HepG2 (cell line): Measurements from ENCODE around the gene MX2. TPM values are rescaled to one million over a fixed set of nuclear protein-coding genes. Genes with fewer than 3 reads are reported as not detected.
A peak's percentile ranks its signal among the peaks of the same experiment; 100 is the strongest.

Source experiments
- ARHGAP35 ChIP-seq: sonication (generic); formaldehyde crosslinking; IDR thresholded peaks from 2 replicates; pipeline ENCODE4 v1.9.0; 2022; ENCODE audit warnings: mild to moderate bottlenecking, inconsistent platforms, moderate library complexity, missing genetic modification reagents, borderline replicate concordance
- ARNTL ChIP-seq: sonication (generic); formaldehyde crosslinking; IDR thresholded peaks from 2 replicates; pipeline ENCODE4 v1.4.0; 2020; ENCODE audit warnings: mild to moderate bottlenecking, missing genetic modification reagents
- ASH2L ChIP-seq: fragments of 300-600, 200-600 bp; sonication (generic); IDR thresholded peaks from 2 replicates; pipeline ENCODE4 v1.7.0; 2017; ENCODE audit warnings: low read depth, mild to moderate bottlenecking, moderate library complexity, mixed read lengths, low read length; ENCODE audit not compliant: insufficient read length
- BRF2 ChIP-seq: sonication (generic); formaldehyde crosslinking; IDR thresholded peaks from 2 replicates; pipeline ENCODE4 v1.8.1; 2022; ENCODE audit warnings: mild to moderate bottlenecking, missing genetic modification reagents
- CEBPB ChIP-seq: IDR thresholded peaks from 2 replicates; pipeline ENCODE4 v1.6.1; 2011; ENCODE audit warnings: low read depth, low read length, improper control_type of control experiment, borderline replicate concordance
- ERF ChIP-seq: IDR thresholded peaks from 2 replicates; pipeline ENCODE4 v1.6.1; 2018; ENCODE audit warnings: missing biosample characterization, missing genetic modification reagents
- GMEB2 ChIP-seq: IDR thresholded peaks from 2 replicates; pipeline ENCODE4 v1.6.1; 2016; ENCODE audit warnings: missing biosample characterization, missing genetic modification reagents, low read depth
- KLF12 ChIP-seq: sonication (generic); formaldehyde crosslinking; IDR thresholded peaks from 2 replicates; pipeline ENCODE4 v1.4.0; 2020; ENCODE audit warnings: missing genetic modification reagents, borderline replicate concordance
- MTF1 ChIP-seq: sonication (generic); formaldehyde crosslinking; IDR thresholded peaks from 2 replicates; pipeline ENCODE4 v1.5.0; 2020; ENCODE audit warnings: missing genetic modification reagents
- USF2 ChIP-seq, 2 experiments: sonication (generic) in 1 of 2; formaldehyde crosslinking in 1 of 2; IDR thresholded peaks; 2 replicates each; pipeline versions ENCODE4 v1.5.1 to v1.6.1; 2011 to 2020; ENCODE audit warnings: borderline replicate concordance in 1 of 2, low read depth in 1 of 2, low read length in 1 of 2, mild to moderate bottlenecking in 1 of 2, missing genetic modification reagents in 1 of 2, moderate library complexity in 1 of 2
- ZHX2 ChIP-seq, 2 experiments: sonication (generic) in 1 of 2; formaldehyde crosslinking in 1 of 2; IDR thresholded peaks; 2 replicates each; pipeline versions ENCODE4 v1.6.1 to v1.9.0; 2014 to 2022; ENCODE audit warnings: antibody characterized with exemption in 1 of 2, borderline replicate concordance in 1 of 2, inconsistent platforms in 1 of 2, low read depth in 1 of 2, missing genetic modification reagents in 1 of 2
- ZNF878 ChIP-seq: sonication (generic); formaldehyde crosslinking; IDR thresholded peaks from 2 replicates; pipeline ENCODE4 v1.8.1; 2023; ENCODE audit warnings: mild to moderate bottlenecking, missing genetic modification reagents, moderate library complexity
- ZSCAN20 ChIP-seq: sonication (generic); formaldehyde crosslinking; IDR thresholded peaks from 2 replicates; pipeline ENCODE4 v1.4.0; 2020; ENCODE audit warnings: missing genetic modification reagents, mild to moderate bottlenecking, borderline replicate concordance
- polyA plus RNA-seq, 8 experiments: library from polyadenylated mRNA; depleted of rRNA in 3 of 8; stranded (reverse) in 7 of 8; unstranded in 1 of 8; fragments of >200 nt; fragmentation: Illumina TruSeq in 4 of 8; extraction: Trizol in 4 of 8; gene quantifications; 2 replicates each; pipeline versions ENCODE4 v1.2.1 to v1.2.3, GENCODE V29; 2011 to 2016; ENCODE audit warnings: low read depth in 4 of 8, missing spikeins in 1 of 8, mixed read lengths in 1 of 8; ENCODE audit not compliant: insufficient read depth in 1 of 8
- total RNA-seq, 5 experiments: library from RNA; depleted of rRNA; stranded (reverse); fragments of >200 nt; fragmentation: Illumina TruSeq; extraction: Trizol; gene quantifications; 2 replicates each; pipeline ENCODE4 v1.2.3, GENCODE V29; 2016; ENCODE audit warnings: low read depth in 1 of 5

MX2 gene
- total and polyA plus RNA-seq, 2 of the 13 experiments (the other 11 are each of a cell fraction or from before 2014, with no cell fraction given): 24.0 to 35.7 TPM

- TF ChIP-seq ZHX2 (IDR thresholded peaks at IDR 0.05; ENCODE audit: low read depth) (no peak; the same call in 1 of the 2 replicates), ZHX2 (CRISPR knock-in tag; IDR thresholded peaks at IDR 0.05; ENCODE audit: borderline replicate concordance) (no peak), ARNTL (CRISPR knock-in tag) (peak; percentile 66; the same call in 1 of the 2 replicates), ZSCAN20 (no peak), GMEB2 (CRISPR knock-in tag) (no peak), ASH2L (peak; percentile 81), BRF2 (CRISPR knock-in tag) (peak; percentile 69; the same call in 1 of the 2 replicates), ARHGAP35 (CRISPR knock-in tag) (no peak), USF2 (IDR thresholded peaks at IDR 0.05; ENCODE audit: low read depth, low read length) (peak; percentile 52), USF2 (CRISPR knock-in tag; IDR thresholded peaks at IDR 0.05; ENCODE audit: borderline replicate concordance) (no peak; the same call in 1 of the 2 replicates), KLF12 (CRISPR knock-in tag) (peak; percentile 84; the same call in 1 of the 2 replicates), ZNF878 (CRISPR knock-in tag) (no peak), CEBPB (no peak), ERF (peak; percentile 32; the same call in 1 of the 2 replicates), MTF1 (CRISPR knock-in tag) (no peak)
These were observed 39.1 kb upstream of the MX2 start (continued) for GRCh38 chr21:41322496-41323382.
